BLaER1 (cell line): ENCODE results near the gene VPS16.

ENCODE experiments used
- H3K27ac ChIP-seq: shearing (Covaris generic); formaldehyde crosslinking; 2 replicates; pipeline ENCODE4 v1.8.1; 2022
- H3K27me3 ChIP-seq: shearing (Covaris generic); formaldehyde crosslinking; 2 replicates; pipeline ENCODE4 v1.8.1; 2022
- H3K36me3 ChIP-seq: shearing (Covaris generic); formaldehyde crosslinking; 2 replicates; pipeline ENCODE4 v1.8.1; 2022
- H3K4me1 ChIP-seq: shearing (Covaris generic); formaldehyde crosslinking; 2 replicates; pipeline ENCODE4 v1.8.1; 2022
- H3K4me2 ChIP-seq: shearing (Covaris generic); formaldehyde crosslinking; 2 replicates; pipeline ENCODE4 v1.8.1; 2022
- H3K4me3 ChIP-seq: shearing (Covaris generic); formaldehyde crosslinking; 2 replicates; pipeline ENCODE4 v1.8.1; 2022
- H3K9ac ChIP-seq: shearing (Covaris generic); formaldehyde crosslinking; 2 replicates; pipeline ENCODE4 v1.8.1; 2022
- H3K9me3 ChIP-seq: shearing (Covaris generic); formaldehyde crosslinking; 2 replicates; pipeline ENCODE4 v1.8.1; 2022
- H4K20me1 ChIP-seq: shearing (Covaris generic); formaldehyde crosslinking; 2 replicates; pipeline ENCODE4 v1.8.1; 2022
- Cebpa-rat ChIP-seq: shearing (Covaris generic); IDR thresholded peaks from 2 replicates; pipeline ENCODE4 v1.8.1; 2022

VPS16 gene

GRCh38 chr20:2840138-2840966 lies at the start of gene VPS16, which contains the start of gene PCED1A:
Gene VPS16, plus strand, starts transcription at chr20:2840745. Its CDS starts 30 bp downstream, at chr20:2840775.
Gene PCED1A, minus strand, starts transcription at chr20:2840655. Its CDS starts 743 bp downstream, at chr20:2839912.
- peak within 1 kb of the TSS; percentile 92 for H3K9ac ChIP-seq
- H3K36me3 ChIP-seq = peaks cover 11% of the 10 kb centered on the region; the same call in 1 of the 2 replicates
- peak within 1 kb of the TSS; percentile 97 for H3K27ac ChIP-seq
- H3K4me2 ChIP-seq = peak within 1 kb of the TSS; percentile 95
- peak within 1 kb of the TSS; percentile 83 for H3K4me3 ChIP-seq
- no peaks in the 10 kb centered on the region for H3K27me3 ChIP-seq
- H3K4me1 ChIP-seq = peaks cover 43% of the 10 kb centered on the region
- no peak for TF ChIP-seq Cebpa-rat
- no peaks in the 10 kb centered on the region for H3K9me3 ChIP-seq
- H4K20me1 ChIP-seq = no peaks in the 10 kb centered on the region

- TF ChIP-seq Cebpa-rat = no peak
- Histone ChIP-seq H4K20me1 (peaks cover 55% of the 10 kb centered on the region), H3K9me3 (no peaks in the 10 kb centered on the region), H3K4me1 (peaks cover 16% of the 10 kb centered on the region), H3K4me2 (no peak overlapping the region), H3K36me3 (peaks cover 82% of the 10 kb centered on the region), H3K27ac (no peak overlapping the region), H3K4me3 (no peak overlapping the region), H3K27me3 (no peaks in the 10 kb centered on the region), H3K9ac (no peak overlapping the region)
These were observed 47.1 kb upstream of the VPS16 start for GRCh38 chr20:2793471-2793870.

- Histone ChIP-seq H3K36me3 (peaks cover 85% of the 10 kb centered on the region), H3K4me1 (peaks cover 24% of the 10 kb centered on the region), H3K4me3 (no peak overlapping the region), H3K9ac (no peak overlapping the region), H3K4me2 (no peak overlapping the region), H4K20me1 (peaks cover 58% of the 10 kb centered on the region), H3K27ac (no peak overlapping the region), H3K9me3 (no peaks in the 10 kb centered on the region), H3K27me3 (no peaks in the 10 kb centered on the region)
- TF ChIP-seq Cebpa-rat = no peak
These were observed 46.3 kb upstream of the VPS16 start for GRCh38 chr20:2794202-2794748.

GRCh38 chr20:2794866-2795447 lies 45.6 kb upstream of the VPS16 start:
- Histone ChIP-seq H4K20me1 (peaks cover 58% of the 10 kb centered on the region), H3K4me1 (peaks cover 25% of the 10 kb centered on the region), H3K4me3 (no peak overlapping the region), H3K27ac (no peak overlapping the region), H3K36me3 (peaks cover 78% of the 10 kb centered on the region), H3K9me3 (no peaks in the 10 kb centered on the region), H3K27me3 (no peaks in the 10 kb centered on the region), H3K4me2 (no peak overlapping the region), H3K9ac (no peak overlapping the region)
- TF ChIP-seq Cebpa-rat = no peak

- H3K36me3 ChIP-seq = peaks cover 75% of the 10 kb centered on the region
- H3K4me1 ChIP-seq = peaks cover 25% of the 10 kb centered on the region
- H3K9ac ChIP-seq = no peak overlapping the region
- no peak for TF ChIP-seq Cebpa-rat
- no peaks in the 10 kb centered on the region for H3K9me3 ChIP-seq
- H3K27me3 ChIP-seq = no peaks in the 10 kb centered on the region
- H3K4me3 ChIP-seq = no peak overlapping the region
- no peak overlapping the region for H3K27ac ChIP-seq
- H3K4me2 ChIP-seq = no peak overlapping the region
- H4K20me1 ChIP-seq = peaks cover 58% of the 10 kb centered on the region
These were observed 45.1 kb upstream of the VPS16 start for GRCh38 chr20:2795451-2795850.

GRCh38 chr20:2796011-2796660 lies 44.4 kb upstream of the VPS16 start:
- Histone ChIP-seq H3K27ac (no peak overlapping the region), H3K27me3 (no peaks in the 10 kb centered on the region), H3K4me2 (no peak overlapping the region), H3K4me3 (no peak overlapping the region), H3K9me3 (no peaks in the 10 kb centered on the region), H4K20me1 (peaks cover 58% of the 10 kb centered on the region), H3K9ac (no peak overlapping the region), H3K4me1 (peaks cover 30% of the 10 kb centered on the region), H3K36me3 (peaks cover 75% of the 10 kb centered on the region)
- TF ChIP-seq Cebpa-rat = no peak

GRCh38 chr20:2797136-2797983 lies 43.2 kb upstream of the VPS16 start:
- TF ChIP-seq Cebpa-rat = no peak
- H3K27ac ChIP-seq = peak overlapping the region; percentile 96; the same call in 1 of the 2 replicates
- H3K9ac ChIP-seq = 0 out of 2 replicates have a peak overlapping the region, but pooled peaks have one; percentile 95
- peaks cover 38% of the 10 kb centered on the region for H3K4me1 ChIP-seq
- H3K9me3 ChIP-seq = no peaks in the 10 kb centered on the region
- peak overlapping the region; percentile 99 for H3K4me2 ChIP-seq
- peaks cover 65% of the 10 kb centered on the region for H3K36me3 ChIP-seq
- peak overlapping the region; percentile 95; the same call in 1 of the 2 replicates for H3K4me3 ChIP-seq
- H4K20me1 ChIP-seq = peaks cover 58% of the 10 kb centered on the region
- no peaks in the 10 kb centered on the region for H3K27me3 ChIP-seq

- H3K9ac ChIP-seq = peak overlapping the region; percentile 95
These were observed 42.3 kb upstream of the VPS16 start for GRCh38 chr20:2798095-2798805.

More at GRCh38 chr20:2798095-2798805, 42.3 kb upstream of the VPS16 start:
- Histone ChIP-seq H3K4me2 (peak overlapping the region; percentile 99), H3K4me3 (peak overlapping the region; percentile 95), H3K27me3 (no peaks in the 10 kb centered on the region), H4K20me1 (peaks cover 55% of the 10 kb centered on the region), H3K4me1 (peaks cover 38% of the 10 kb centered on the region), H3K36me3 (peaks cover 56% of the 10 kb centered on the region), H3K9me3 (no peaks in the 10 kb centered on the region), H3K27ac (peak overlapping the region; percentile 96)
- no peak for TF ChIP-seq Cebpa-rat
